ENCODE data around the gene SEZ6.

DNA sequence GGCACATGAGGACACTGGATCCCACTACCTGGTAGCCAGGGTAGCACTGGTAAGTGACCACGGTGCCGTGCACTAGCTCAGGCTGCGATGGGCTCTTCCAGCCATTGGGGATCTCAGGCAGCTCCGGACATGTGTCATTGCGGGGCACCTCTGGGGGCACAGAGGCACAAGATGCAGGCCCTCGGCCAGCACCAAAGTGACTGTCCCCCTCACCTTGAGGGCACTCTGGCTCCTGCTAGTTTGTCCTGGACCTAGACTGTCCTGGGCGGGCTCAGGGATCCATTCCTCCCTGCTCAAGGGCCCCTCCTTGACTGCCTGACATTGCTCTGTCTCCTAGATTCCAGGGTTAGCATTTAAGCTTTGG lies 47.9 kb downstream of the SEZ6 start:
- TF ChIP-seq, protein P1, sequence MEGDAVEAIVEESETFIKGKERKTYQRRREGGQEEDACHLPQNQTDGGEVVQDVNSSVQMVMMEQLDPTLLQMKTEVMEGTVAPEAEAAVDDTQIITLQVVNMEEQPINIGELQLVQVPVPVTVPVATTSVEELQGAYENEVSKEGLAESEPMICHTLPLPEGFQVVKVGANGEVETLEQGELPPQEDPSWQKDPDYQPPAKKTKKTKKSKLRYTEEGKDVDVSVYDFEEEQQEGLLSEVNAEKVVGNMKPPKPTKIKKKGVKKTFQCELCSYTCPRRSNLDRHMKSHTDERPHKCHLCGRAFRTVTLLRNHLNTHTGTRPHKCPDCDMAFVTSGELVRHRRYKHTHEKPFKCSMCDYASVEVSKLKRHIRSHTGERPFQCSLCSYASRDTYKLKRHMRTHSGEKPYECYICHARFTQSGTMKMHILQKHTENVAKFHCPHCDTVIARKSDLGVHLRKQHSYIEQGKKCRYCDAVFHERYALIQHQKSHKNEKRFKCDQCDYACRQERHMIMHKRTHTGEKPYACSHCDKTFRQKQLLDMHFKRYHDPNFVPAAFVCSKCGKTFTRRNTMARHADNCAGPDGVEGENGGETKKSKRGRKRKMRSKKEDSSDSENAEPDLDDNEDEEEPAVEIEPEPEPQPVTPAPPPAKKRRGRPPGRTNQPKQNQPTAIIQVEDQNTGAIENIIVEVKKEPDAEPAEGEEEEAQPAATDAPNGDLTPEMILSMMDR (IDR thresholded peaks at IDR 0.05) = no peak
- TF ChIP-seq POLR2A (IDR thresholded peaks at IDR 0.05) = no peak

Measured in breast epithelium (tissue), 3 donors.